ENCODE measurements around the gene GRK5.
A peak's percentile ranks its signal among the peaks of the same experiment; 100 is the strongest.

Gene GRK5

DNA sequence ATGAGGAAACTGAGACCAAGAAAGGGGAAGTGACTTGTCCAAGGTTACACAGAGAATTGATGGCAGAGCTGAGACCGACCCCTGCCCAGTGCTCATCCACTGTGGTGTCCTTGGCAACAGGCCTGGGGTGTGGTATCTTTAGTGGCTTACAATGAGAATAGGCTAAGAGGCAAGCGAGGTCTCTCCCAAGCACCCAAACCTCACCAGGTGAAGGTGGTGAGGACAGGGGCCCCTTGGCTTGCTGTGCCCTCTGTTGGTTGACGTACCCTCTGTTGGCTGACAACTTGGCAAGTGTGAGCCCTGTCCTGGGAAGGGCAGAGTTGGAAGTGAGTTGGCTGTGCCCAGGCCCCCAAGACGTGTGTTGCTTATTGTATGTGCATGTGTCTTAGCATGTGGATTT, 166.9 kb downstream of the GRK5 start:
- WGBS = 95% methylated on average over 3 of the region's 4 CpGs
- DNase-seq = no peak
- Histone ChIP-seq H3K4me3 (ENCODE audit: insufficient read depth in 1 of 2, low read depth in 1 of 2, low read length in 2 of 2) (no peak overlapping the region), H3K14ac (ENCODE audit: low read length in 2 of 2) (no peak overlapping the region), H2AK5ac (ENCODE audit: low read length, severe bottlenecking) (no peak overlapping the region), H4K8ac (ENCODE audit: low read length) (no peak overlapping the region), H3K4me1 (ENCODE audit: control insufficient read depth, insufficient read depth, low read depth, low read length) (peaks cover 32% of the 10 kb centered on the region), H3K27ac (ENCODE audit: low read length, poor library complexity, severe bottlenecking) (no peak overlapping the region), H3K23ac (ENCODE audit: low read length in 2 of 2) (no peak overlapping the region), H3K4me2 (ENCODE audit: low read length, poor library complexity, severe bottlenecking) (no peak overlapping the region), H2BK15ac (ENCODE audit: low read depth, poor library complexity, severe bottlenecking) (no peak overlapping the region), H3K18ac (ENCODE audit: low read depth in 1 of 2, low read length in 2 of 2) (no peak overlapping the region), H2BK12ac (ENCODE audit: low read length in 2 of 2) (no peak overlapping the region), H3K79me1 (replicated peaks; ENCODE audit: low read length, poor library complexity, severe bottlenecking) (peaks cover 5% of the 10 kb centered on the region), H3K4ac (ENCODE audit: low read depth in 1 of 2, low read length in 2 of 2) (no peak overlapping the region), H2BK5ac (ENCODE audit: low read depth, low read length, poor library complexity, severe bottlenecking) (no peak overlapping the region), H3K36me3 (ENCODE audit: control insufficient read depth in 1 of 2, insufficient read depth in 2 of 2, low read depth in 1 of 2, low read length in 2 of 2) (peaks cover 0 to 3% of the 10 kb centered on the region in 2 experiments), H4K91ac (ENCODE audit: low read length) (no peak overlapping the region), H3K27me3 (ENCODE audit: control insufficient read depth in 1 of 2, insufficient read depth in 1 of 2, low read length in 2 of 2) (no peaks in the 10 kb centered on the region), H3K9me3 (ENCODE audit: control insufficient read depth, low read length) (no peaks in the 10 kb centered on the region), H2AFZ (ENCODE audit: low read depth, low read length) (no peak overlapping the region), H2BK120ac (ENCODE audit: low read depth, low read length) (no peak overlapping the region), H3K9ac (ENCODE audit: low read length) (no peak overlapping the region)

DNA sequence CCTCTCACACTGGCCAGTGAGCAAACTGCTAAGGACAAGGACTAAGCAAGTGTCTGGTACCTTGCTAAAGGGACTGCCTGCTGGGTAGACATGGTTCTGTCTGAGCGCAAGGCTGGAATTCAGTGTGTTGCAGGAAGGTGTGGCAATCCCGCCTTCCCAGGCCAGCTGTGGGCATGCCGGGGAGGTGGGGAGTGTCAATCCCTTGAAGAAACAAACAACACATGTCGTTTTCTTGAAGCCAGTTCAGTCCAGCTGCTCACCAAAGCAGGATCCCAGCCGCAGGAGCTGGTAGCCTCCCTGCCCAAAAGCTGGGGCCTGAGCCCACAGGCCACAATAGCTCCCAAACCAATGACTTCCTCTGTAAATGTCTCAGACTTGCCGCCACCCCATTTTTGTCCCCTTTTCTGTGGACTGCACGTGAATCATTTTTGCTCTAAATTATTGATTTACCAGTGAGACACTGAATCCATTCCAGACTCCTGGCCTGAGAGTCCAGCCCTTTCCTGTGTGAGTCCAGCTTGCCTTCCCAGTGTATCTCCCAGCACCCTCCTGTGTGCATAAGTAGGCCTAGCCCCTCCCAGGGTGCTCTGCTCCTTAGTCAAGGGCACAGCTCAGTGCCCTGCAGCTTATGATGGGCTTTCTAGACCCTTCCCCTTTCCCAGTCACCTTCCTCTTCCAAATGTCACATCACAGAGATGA, 168.4 kb downstream of the GRK5 start:
- WGBS = 58% methylated on average over 7 of the region's 7 CpGs
- no peaks in the 10 kb centered on the region for H3K9me3 ChIP-seq (ENCODE audit: control insufficient read depth, low read length)
- H2BK5ac ChIP-seq (ENCODE audit: low read depth, low read length, poor library complexity, severe bottlenecking) = no peak overlapping the region

DNA sequence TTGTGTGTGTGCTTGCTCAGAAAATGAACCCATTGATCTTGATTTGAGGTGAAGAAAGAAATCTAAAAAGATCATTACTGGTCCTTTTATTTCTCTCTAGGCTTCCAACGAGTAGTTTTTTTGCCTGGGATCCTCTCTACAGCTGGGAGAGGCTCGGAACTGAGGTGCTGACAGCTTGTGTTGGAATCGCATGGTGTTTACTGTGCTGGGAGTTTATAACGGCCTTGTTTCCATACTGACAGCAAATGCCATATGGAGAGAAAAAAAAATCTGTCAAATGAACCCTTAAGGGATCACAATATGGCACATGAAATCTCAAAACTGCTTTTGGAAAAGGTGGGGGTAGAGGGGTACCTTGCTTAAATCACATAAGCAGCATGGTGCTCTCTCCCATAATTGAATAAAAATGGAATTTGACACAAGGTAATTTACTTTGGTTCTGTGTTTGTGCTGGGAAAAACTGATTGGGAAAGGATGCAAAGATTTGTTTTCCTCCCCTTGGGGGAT, 170.1 kb downstream of the GRK5 start:
- no peak overlapping the region for H3K4ac ChIP-seq (ENCODE audit: low read depth in 1 of 2, low read length in 2 of 2)
- H3K23ac ChIP-seq (ENCODE audit: low read length in 2 of 2) = no peak overlapping the region
- H3K4me1 ChIP-seq (ENCODE audit: control insufficient read depth, insufficient read depth, low read depth, low read length) = peaks cover 16% of the 10 kb centered on the region
- WGBS = 61% methylated on average over 4 of the region's 4 CpGs
- no peak overlapping the region for H3K18ac ChIP-seq (ENCODE audit: low read depth in 1 of 2, low read length in 2 of 2)
- H2AK5ac ChIP-seq (ENCODE audit: low read length, severe bottlenecking) = no peak overlapping the region
- no peak overlapping the region for H2BK12ac ChIP-seq (ENCODE audit: low read length in 2 of 2)
- H3K79me1 ChIP-seq (replicated peaks; ENCODE audit: low read length, poor library complexity, severe bottlenecking) = peaks cover 9% of the 10 kb centered on the region
- DNase-seq = no peak
- no peak overlapping the region for H2AFZ ChIP-seq (ENCODE audit: low read depth, low read length)
- H2BK5ac ChIP-seq (ENCODE audit: low read depth, low read length, poor library complexity, severe bottlenecking) = no peak overlapping the region
- H3K9me3 ChIP-seq (ENCODE audit: control insufficient read depth, low read length) = no peaks in the 10 kb centered on the region
- no peak overlapping the region for H3K14ac ChIP-seq (ENCODE audit: low read length in 2 of 2)
- H2BK15ac ChIP-seq (ENCODE audit: low read depth, poor library complexity, severe bottlenecking) = no peak overlapping the region
- no peak overlapping the region for H3K4me2 ChIP-seq (ENCODE audit: low read length, poor library complexity, severe bottlenecking)
- H3K27me3 ChIP-seq (ENCODE audit: control insufficient read depth in 1 of 2, insufficient read depth in 1 of 2, low read length in 2 of 2) = no peaks in the 10 kb centered on the region
- H3K4me3 ChIP-seq (ENCODE audit: insufficient read depth in 1 of 2, low read depth in 1 of 2, low read length in 2 of 2) = no peak overlapping the region
- no peak overlapping the region for H3K9ac ChIP-seq (ENCODE audit: low read length)
- H4K91ac ChIP-seq (ENCODE audit: low read length) = no peak overlapping the region
- H2BK120ac ChIP-seq (ENCODE audit: low read depth, low read length) = no peak overlapping the region
- peaks cover 8 to 14% of the 10 kb centered on the region in 2 experiments for H3K36me3 ChIP-seq (ENCODE audit: control insufficient read depth in 1 of 2, insufficient read depth in 2 of 2, low read depth in 1 of 2, low read length in 2 of 2)
- no peak overlapping the region for H3K27ac ChIP-seq (ENCODE audit: low read length, poor library complexity, severe bottlenecking)
- no peak overlapping the region for H4K8ac ChIP-seq (ENCODE audit: low read length)

More for the DNA sequence above, 168.4 kb downstream of the GRK5 start:
- peak overlapping the region; percentile 36 for H3K27ac ChIP-seq (ENCODE audit: low read length, poor library complexity, severe bottlenecking)
- H3K27me3 ChIP-seq (ENCODE audit: control insufficient read depth in 1 of 2, insufficient read depth in 1 of 2, low read length in 2 of 2) = no peaks in the 10 kb centered on the region
- no peak overlapping the region for H3K9ac ChIP-seq (ENCODE audit: low read length)
- no peak overlapping the region for H4K8ac ChIP-seq (ENCODE audit: low read length)
- peaks cover 10% of the 10 kb centered on the region for H3K79me1 ChIP-seq (replicated peaks; ENCODE audit: low read length, poor library complexity, severe bottlenecking)
- no peak overlapping the region for H2BK15ac ChIP-seq (ENCODE audit: low read depth, poor library complexity, severe bottlenecking)
- H3K4me1 ChIP-seq (ENCODE audit: control insufficient read depth, insufficient read depth, low read depth, low read length) = peaks cover 23% of the 10 kb centered on the region
- H2AK5ac ChIP-seq (ENCODE audit: low read length, severe bottlenecking) = peak overlapping the region; percentile 76
- no peak overlapping the region for H2BK120ac ChIP-seq (ENCODE audit: low read depth, low read length)
- no peak overlapping the region for H2BK12ac ChIP-seq (ENCODE audit: low read length in 2 of 2)
- no peak overlapping the region for H3K4ac ChIP-seq (ENCODE audit: low read depth in 1 of 2, low read length in 2 of 2)
- peak overlapping the region; percentile 37 to 74 for H3K18ac ChIP-seq (ENCODE audit: low read depth in 1 of 2, low read length in 2 of 2)
- H3K36me3 ChIP-seq (ENCODE audit: control insufficient read depth in 1 of 2, insufficient read depth in 2 of 2, low read depth in 1 of 2, low read length in 2 of 2) = peaks cover 2 to 3% of the 10 kb centered on the region in 2 experiments
- no peak overlapping the region for H3K4me2 ChIP-seq (ENCODE audit: low read length, poor library complexity, severe bottlenecking)
- peak; percentile 77 for DNase-seq
- peak overlapping the region in 1 of 2 experiments; percentile 66 for H3K14ac ChIP-seq (ENCODE audit: low read length in 2 of 2)
- H3K4me3 ChIP-seq (ENCODE audit: insufficient read depth in 1 of 2, low read depth in 1 of 2, low read length in 2 of 2) = no peak overlapping the region
- H3K23ac ChIP-seq (ENCODE audit: low read length in 2 of 2) = no peak overlapping the region
- H2AFZ ChIP-seq (ENCODE audit: low read depth, low read length) = no peak overlapping the region
- H4K91ac ChIP-seq (ENCODE audit: low read length) = peak overlapping the region; percentile 18

DNA sequence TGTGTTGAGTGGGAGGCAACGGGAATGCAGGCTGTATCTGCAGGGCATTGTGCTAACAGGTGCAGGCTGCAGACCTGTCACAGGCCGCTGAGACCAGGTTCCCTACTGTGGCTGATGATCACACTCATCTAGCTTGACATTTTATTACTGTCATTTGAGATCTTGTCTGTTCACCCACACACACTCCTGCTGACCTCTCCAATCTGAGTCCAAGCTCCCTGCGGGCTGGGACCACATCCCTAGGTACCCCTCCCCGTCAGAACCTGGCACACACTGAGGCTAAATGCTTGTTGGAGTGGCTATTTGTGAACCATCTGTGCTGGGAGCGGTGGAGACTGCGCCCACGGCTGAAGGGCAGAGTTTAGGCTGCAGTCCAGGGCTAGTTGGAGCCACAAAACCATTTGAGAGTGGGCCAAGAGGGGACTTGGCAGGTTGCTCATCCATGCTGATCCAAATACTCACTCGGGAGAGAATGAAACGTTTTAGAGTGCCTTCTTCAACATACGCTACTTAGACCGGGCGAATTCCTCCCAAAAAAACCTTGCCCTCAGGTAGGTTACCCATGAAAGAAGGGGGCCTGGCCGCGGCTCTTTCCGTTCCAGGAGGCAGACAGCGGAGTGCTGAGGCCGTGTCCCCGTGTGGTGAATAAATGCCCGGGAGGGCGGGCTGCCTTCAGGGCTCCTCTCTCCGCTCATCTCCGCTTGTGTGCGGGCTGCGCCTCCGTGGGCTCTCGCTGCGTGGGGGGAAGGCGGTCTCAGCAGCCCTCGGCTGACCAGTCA, 170.8 kb downstream of the GRK5 start:
- Histone ChIP-seq H3K27me3 (ENCODE audit: control insufficient read depth in 1 of 2, insufficient read depth in 1 of 2, low read length in 2 of 2) (no peaks in the 10 kb centered on the region), H3K14ac (ENCODE audit: low read length in 2 of 2) (no peak overlapping the region), H2BK12ac (ENCODE audit: low read length in 2 of 2) (no peak overlapping the region), H2BK120ac (ENCODE audit: low read depth, low read length) (no peak overlapping the region), H3K4me1 (ENCODE audit: control insufficient read depth, insufficient read depth, low read depth, low read length) (peaks cover 16% of the 10 kb centered on the region), H4K8ac (ENCODE audit: low read length) (peak overlapping the region; percentile 65), H2AK5ac (ENCODE audit: low read length, severe bottlenecking) (no peak overlapping the region), H3K4me3 (ENCODE audit: insufficient read depth in 1 of 2, low read depth in 1 of 2, low read length in 2 of 2) (no peak overlapping the region), H3K9ac (ENCODE audit: low read length) (no peak overlapping the region), H3K23ac (ENCODE audit: low read length in 2 of 2) (no peak overlapping the region), H3K36me3 (ENCODE audit: control insufficient read depth in 1 of 2, insufficient read depth in 2 of 2, low read depth in 1 of 2, low read length in 2 of 2) (peaks cover 8 to 15% of the 10 kb centered on the region in 2 experiments), H2BK5ac (ENCODE audit: low read depth, low read length, poor library complexity, severe bottlenecking) (no peak overlapping the region), H3K79me1 (replicated peaks; ENCODE audit: low read length, poor library complexity, severe bottlenecking) (peaks cover 9% of the 10 kb centered on the region), H3K18ac (ENCODE audit: low read depth in 1 of 2, low read length in 2 of 2) (peak overlapping the region in 1 of 2 experiments; percentile 16), H3K4me2 (ENCODE audit: low read length, poor library complexity, severe bottlenecking) (no peak overlapping the region), H4K91ac (ENCODE audit: low read length) (no peak overlapping the region), H2BK15ac (ENCODE audit: low read depth, poor library complexity, severe bottlenecking) (no peak overlapping the region), H3K27ac (ENCODE audit: low read length, poor library complexity, severe bottlenecking) (no peak overlapping the region), H2AFZ (ENCODE audit: low read depth, low read length) (no peak overlapping the region), H3K9me3 (ENCODE audit: control insufficient read depth, low read length) (no peaks in the 10 kb centered on the region), H3K4ac (ENCODE audit: low read depth in 1 of 2, low read length in 2 of 2) (no peak overlapping the region)
- DNase-seq = no peak
- 90% methylated on average over 29 of the region's 29 CpGs for WGBS

All from mesenchymal stem cell (in vitro differentiated cells and primary cell).